Fibroblast of villous mesenchyme (primary cell): Measurements from ENCODE around the gene SMARCAD1. TPM values are rescaled to one million over a fixed set of nuclear protein-coding genes. Genes with fewer than 3 reads are reported as not detected.
A peak's percentile ranks its signal among the peaks of the same experiment; 100 is the strongest.

Experiments
- DNase-seq: peaks from one replicate; pipeline ENCODE4 v3.0.0-alpha.2; 2010; ENCODE audit warnings: low read depth
- H3K4me3 ChIP-seq: 2 replicates; pipeline ENCODE4 v1.5.1; 2011; ENCODE audit warnings: low read depth, mild to moderate bottlenecking, low read length
- total RNA-seq: library from RNA; depleted of rRNA; stranded (reverse); fragments of >200 nt; gene quantifications from 2 replicates; pipeline ENCODE4 v1.2.3, GENCODE V29; 2012
- TF ChIP-seq, protein P1 (sequence below): IDR thresholded peaks from 2 replicates; pipeline ENCODE4 v1.5.1; 2012; ENCODE audit warnings: low read depth, mild to moderate bottlenecking, low read length; ENCODE audit not compliant: insufficient read depth

The SMARCAD1 gene
- total RNA-seq, 1 donor, result 56.1 TPM

DNA sequence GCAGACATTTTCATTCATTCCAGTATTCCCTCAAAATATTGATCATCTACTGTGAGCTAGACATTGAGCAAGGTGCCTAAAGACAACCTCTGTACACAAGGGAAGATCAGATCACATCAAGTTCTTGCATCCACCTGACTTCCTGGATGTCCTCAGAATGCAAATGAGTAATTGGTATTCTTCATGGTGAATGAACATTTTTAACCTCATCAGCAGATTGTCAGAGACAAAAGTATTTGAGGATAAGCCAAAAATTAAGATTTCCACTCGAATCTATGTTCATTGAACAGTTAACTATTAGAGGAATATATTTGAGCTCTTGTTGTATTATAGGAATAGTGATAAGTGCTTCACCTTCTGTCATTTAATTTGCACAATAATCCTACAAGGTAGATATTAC lies 1.3 kb downstream of the SMARCAD1 start:
- no peak for DNase-seq
- H3K4me3 ChIP-seq, result peak overlapping the region; percentile 96
- TF ChIP-seq, protein P1, sequence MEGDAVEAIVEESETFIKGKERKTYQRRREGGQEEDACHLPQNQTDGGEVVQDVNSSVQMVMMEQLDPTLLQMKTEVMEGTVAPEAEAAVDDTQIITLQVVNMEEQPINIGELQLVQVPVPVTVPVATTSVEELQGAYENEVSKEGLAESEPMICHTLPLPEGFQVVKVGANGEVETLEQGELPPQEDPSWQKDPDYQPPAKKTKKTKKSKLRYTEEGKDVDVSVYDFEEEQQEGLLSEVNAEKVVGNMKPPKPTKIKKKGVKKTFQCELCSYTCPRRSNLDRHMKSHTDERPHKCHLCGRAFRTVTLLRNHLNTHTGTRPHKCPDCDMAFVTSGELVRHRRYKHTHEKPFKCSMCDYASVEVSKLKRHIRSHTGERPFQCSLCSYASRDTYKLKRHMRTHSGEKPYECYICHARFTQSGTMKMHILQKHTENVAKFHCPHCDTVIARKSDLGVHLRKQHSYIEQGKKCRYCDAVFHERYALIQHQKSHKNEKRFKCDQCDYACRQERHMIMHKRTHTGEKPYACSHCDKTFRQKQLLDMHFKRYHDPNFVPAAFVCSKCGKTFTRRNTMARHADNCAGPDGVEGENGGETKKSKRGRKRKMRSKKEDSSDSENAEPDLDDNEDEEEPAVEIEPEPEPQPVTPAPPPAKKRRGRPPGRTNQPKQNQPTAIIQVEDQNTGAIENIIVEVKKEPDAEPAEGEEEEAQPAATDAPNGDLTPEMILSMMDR, result no peak

DNA sequence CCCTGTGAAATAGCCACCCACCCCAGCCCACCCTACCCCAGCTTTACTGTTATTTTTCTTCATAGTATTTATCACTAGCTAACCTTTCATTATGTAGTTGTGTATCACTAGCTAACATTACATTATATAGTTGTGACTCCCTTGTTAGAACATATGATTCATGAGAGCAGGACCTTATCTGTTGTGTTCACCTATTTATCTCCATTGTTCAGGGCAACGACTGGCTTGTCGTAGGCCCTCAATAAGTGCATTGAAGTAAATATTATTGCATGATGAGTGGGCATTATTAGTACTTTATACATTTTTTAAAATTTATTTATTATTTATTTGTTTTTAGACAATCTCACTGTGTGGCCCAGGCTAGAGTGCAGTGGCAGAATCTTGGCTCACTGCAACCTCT lies 4.2 kb downstream of the SMARCAD1 start:
- DNase-seq, result no peak
- TF ChIP-seq, protein P1, result no peak
- H3K4me3 ChIP-seq, result no peak overlapping the region

DNA sequence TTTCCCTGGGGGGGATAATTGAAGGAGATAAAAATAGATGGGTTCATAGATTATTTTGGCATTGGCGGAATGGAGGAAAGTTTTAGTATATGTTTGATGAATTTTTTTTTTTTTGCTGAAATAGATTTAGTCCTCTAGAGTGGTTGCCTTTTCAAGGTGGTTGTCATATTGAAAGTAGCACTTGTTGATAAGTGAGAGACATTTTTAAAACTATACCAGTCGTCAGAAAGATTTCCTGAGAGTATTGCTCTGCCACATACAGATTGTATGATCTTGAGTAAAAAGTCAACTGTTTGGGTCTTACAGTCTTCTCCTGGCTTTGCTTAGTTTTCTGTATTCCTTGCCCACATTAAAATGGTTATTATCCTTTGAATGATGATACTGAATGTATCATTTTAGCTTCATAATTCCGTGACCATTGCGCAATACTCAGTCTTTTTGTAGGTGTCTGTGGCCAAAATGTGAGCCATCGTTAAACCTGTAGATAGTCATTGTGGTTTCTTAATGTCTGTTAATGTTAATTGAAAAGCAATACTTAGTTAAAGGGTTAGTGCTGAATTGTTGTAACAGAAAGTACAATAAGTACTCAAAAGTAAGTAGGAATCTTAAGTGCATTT lies 7.1 kb downstream of the SMARCAD1 start:
- TF ChIP-seq, protein P1, result no peak
- DNase-seq, result no peak

DNA sequence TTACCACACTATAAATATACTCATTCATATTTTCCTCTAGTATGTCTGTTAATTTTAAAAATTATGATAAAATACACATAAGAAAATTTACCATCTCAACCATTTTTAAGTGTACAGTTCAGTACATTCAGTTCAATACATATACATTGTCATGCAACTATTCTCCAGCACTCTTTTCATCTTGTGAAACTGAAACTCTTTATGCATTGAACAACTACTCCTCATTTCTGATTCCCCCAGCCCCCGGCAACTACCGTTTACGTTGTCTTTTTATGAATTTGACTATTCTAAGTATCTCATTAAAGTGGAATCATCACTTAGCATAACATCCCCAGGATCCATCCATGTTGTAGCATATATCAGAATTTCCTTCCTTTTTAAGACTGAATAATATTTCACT lies 8.7 kb downstream of the SMARCAD1 start:
- H3K4me3 ChIP-seq, result no peak overlapping the region
- TF ChIP-seq, protein P1, result no peak
- DNase-seq, result no peak

More for the DNA sequence above, 7.1 kb downstream of the SMARCAD1 start:
- H3K4me3 ChIP-seq, result no peak overlapping the region

DNA sequence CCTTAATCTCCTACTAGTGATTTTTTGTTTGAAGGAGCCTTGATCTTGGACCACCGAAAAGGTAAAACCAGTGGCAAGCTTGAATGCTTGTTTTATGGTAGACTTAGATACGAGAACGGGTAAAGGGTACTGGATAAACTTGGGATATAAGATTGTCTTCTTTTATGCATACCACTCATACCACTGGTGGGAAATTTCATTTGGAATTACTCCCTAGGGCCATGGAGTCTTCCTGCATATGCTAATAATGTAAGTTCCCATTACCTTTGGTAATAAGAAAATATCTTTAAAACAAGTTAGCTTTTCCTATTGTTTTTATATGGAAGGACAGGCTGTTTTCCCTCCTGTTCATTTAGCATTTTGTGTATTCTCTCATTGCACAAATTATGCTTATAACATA lies 11.7 kb downstream of the SMARCAD1 start:
- DNase-seq, result no peak
- no peak overlapping the region for H3K4me3 ChIP-seq
- TF ChIP-seq, protein P1, result no peak

DNA sequence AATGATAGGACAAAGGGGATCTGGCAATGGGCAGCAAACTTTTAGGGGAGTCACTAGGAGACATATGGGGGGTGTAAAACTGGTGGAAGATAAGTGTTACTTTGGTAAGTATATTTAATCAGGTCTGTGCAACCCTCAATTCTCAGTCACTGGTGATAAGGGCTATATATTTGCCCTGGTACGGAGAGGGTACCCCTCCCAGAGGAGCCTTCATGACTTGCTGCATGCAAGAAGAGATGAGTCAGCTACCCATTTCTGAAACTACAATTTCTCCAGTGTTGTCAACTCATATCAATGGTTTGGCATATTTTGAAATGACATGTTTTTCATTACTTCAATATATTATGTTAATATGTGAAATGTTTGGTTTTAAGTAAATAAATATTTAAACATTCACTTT lies 14.3 kb downstream of the SMARCAD1 start:
- TF ChIP-seq, protein P1, result no peak
- H3K4me3 ChIP-seq, result no peak overlapping the region
- DNase-seq, result no peak

DNA sequence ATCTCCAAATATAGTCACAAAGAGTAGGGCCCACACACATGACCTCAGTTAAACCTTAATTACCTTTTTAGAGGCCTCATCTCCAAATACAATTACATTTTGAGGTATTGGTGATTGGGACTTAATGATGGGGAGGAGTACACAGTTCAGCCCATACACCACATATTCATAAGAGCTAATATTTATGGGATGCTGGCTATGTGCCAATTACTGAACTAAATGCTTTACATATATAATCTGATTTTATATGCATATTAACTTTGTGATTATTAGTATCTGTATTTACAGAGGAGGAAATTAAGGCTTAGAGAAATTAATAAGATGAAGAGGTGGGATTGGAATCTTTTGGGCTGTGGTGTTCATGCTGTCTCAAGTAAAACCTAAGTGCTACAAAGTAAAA lies 17.8 kb downstream of the SMARCAD1 start:
- no peak overlapping the region for H3K4me3 ChIP-seq
- no peak for DNase-seq
- TF ChIP-seq, protein P1, result no peak
